H7 (cell line): ENCODE results near the gene SSX5. TPM values are rescaled to one million over a fixed set of nuclear protein-coding genes. Genes with fewer than 3 reads are reported as not detected.

ENCODE experiments used
- total RNA-seq: library from RNA; depleted of rRNA; stranded (reverse); fragments of >200 nt; shearing (Covaris generic); gene quantifications from 2 replicates; pipeline ENCODE4 v1.2.3, GENCODE V29; 2014; rRNA removed

SSX5 gene
- total RNA-seq, 1 experiment from 2014 or later: not detected

Other genes with a start within 250 kb of the SSX5 start
- gene ZNF182, start 192.8 kb downstream of the SSX5 start, total RNA-seq: 3.5 and 9.1 TPM in 2 replicates
- gene SPACA5, start 189.8 kb downstream of the SSX5 start, total RNA-seq: not detected in 2 replicates
- gene ZNF630, start 125.2 kb downstream of the SSX5 start, total RNA-seq: 1.0 and 1.4 TPM in 2 replicates
- not detected in 2 replicates for gene SPACA5B, start 66.2 kb downstream of the SSX5 start, total RNA-seq
- gene SSX1, start 58.6 kb upstream of the SSX5 start, total RNA-seq: 0.14 and 0.18 TPM in 2 replicates
- gene SSX3, start 159.9 kb upstream of the SSX5 start, total RNA-seq: not detected in 2 replicates
- 0.07 and 0.26 TPM in 2 replicates for gene SSX4, start 186.7 kb upstream of the SSX5 start, total RNA-seq
- 0.26 TPM in 1 of 2 replicates, not detected in the other for gene SSX4B, start 215.2 kb upstream of the SSX5 start, total RNA-seq